Measurements from ENCODE around the gene ARID3B.

The ARID3B gene

DNA sequence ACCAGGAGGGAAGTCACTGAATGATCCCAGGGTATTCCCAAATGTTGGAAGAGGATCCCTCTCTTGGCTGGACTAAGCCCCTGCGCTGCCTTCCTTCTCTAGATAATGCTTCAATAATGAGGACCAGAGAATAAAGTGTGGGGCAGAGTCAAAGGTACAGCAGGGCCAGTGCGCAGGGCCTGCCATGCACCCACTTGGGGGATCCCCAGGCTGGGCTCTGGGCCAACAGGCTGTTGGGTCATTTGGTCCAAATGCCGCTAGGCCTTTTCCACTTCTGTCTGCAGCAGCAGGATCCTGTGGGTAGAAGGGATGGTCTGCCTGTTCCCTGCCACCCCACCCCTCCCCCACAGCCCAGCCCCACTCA, 68.9 kb downstream of the ARID3B start:
- DNase-seq = no peak
- Histone ChIP-seq H3K27me3 (ENCODE audit: insufficient read depth, low read depth, severe bottlenecking) (no peaks in the 10 kb centered on the region), H3K9me3 (ENCODE audit: severe bottlenecking) (no peaks in the 10 kb centered on the region), H3K36me3 (no peaks in the 10 kb centered on the region), H3K4me3 (ENCODE audit: low read depth, low read length) (no peak overlapping the region), H3K27ac (no peak overlapping the region)
- no peak for TF ChIP-seq CTCF (IDR thresholded peaks at IDR 0.05; ENCODE audit: low read depth, low read length)

- Histone ChIP-seq H3K27ac (no peak overlapping the region), H3K4me3 (ENCODE audit: low read depth, low read length) (no peak overlapping the region), H3K9me3 (ENCODE audit: severe bottlenecking) (no peaks in the 10 kb centered on the region), H3K27me3 (ENCODE audit: insufficient read depth, low read depth, severe bottlenecking) (no peaks in the 10 kb centered on the region), H3K36me3 (no peaks in the 10 kb centered on the region)
- TF ChIP-seq CTCF (IDR thresholded peaks at IDR 0.05; ENCODE audit: low read depth, low read length) = no peak
- no peak for DNase-seq
Measured at GRCh38 chr15:74610302-74610951, 69.4 kb downstream of the ARID3B start.

DNA sequence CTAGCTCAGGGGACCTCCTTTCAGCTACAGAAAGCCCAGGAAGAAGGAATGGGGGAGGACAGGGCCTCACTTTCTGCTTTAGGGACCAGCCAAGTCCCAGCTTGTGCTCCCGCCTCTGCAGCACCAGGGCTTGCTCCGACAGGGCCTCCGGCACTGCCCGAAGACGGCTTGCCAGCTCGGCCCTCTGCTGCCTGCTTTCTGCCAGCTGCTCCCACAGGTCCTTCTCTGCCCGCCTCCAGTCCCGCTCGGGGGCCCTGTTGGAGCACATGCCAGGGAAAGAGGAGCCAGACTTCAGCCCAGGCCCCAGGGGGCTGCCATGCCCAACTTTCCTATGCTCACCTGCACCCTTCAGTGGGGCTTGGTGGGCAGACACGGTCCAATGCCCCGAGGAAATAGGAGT, 70.3 kb downstream of the ARID3B start:
- no peaks in the 10 kb centered on the region for H3K27me3 ChIP-seq (ENCODE audit: insufficient read depth, low read depth, severe bottlenecking)
- H3K4me3 ChIP-seq (ENCODE audit: low read depth, low read length) = no peak overlapping the region
- no peak for DNase-seq

DNA sequence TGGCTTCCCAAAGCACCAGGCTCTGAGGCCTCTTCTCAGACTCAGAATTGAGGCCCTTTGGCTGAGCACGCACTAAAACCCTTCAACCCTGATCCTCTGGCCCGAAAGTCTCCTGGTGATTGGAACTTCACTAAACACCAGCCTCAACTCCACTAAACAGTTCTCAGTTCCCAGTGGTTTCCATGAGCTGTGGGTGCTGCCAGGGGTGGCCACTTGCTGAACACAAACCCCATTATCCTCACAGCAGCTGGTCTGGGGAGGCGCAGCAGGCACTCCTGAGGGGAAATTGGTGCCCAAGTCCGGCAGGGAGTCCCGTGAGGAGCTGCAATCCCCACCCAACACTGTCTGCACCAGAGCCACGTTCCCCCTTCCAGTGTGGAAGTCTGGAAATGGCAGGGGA, 70.8 kb downstream of the ARID3B start:
- Histone ChIP-seq H3K27me3 (ENCODE audit: insufficient read depth, low read depth, severe bottlenecking) (no peaks in the 10 kb centered on the region), H3K4me3 (ENCODE audit: low read depth, low read length) (no peak overlapping the region), H3K36me3 (no peaks in the 10 kb centered on the region), H3K9me3 (ENCODE audit: severe bottlenecking) (no peaks in the 10 kb centered on the region), H3K27ac (no peak overlapping the region)
- DNase-seq = no peak
- no peak for TF ChIP-seq CTCF (IDR thresholded peaks at IDR 0.05; ENCODE audit: low read depth, low read length)

More for the DNA sequence above, 70.3 kb downstream of the ARID3B start:
- H3K36me3 ChIP-seq = no peaks in the 10 kb centered on the region
- no peak for TF ChIP-seq CTCF (IDR thresholded peaks at IDR 0.05; ENCODE audit: low read depth, low read length)
- H3K9me3 ChIP-seq (ENCODE audit: severe bottlenecking) = no peaks in the 10 kb centered on the region
- no peak overlapping the region for H3K27ac ChIP-seq

DNA sequence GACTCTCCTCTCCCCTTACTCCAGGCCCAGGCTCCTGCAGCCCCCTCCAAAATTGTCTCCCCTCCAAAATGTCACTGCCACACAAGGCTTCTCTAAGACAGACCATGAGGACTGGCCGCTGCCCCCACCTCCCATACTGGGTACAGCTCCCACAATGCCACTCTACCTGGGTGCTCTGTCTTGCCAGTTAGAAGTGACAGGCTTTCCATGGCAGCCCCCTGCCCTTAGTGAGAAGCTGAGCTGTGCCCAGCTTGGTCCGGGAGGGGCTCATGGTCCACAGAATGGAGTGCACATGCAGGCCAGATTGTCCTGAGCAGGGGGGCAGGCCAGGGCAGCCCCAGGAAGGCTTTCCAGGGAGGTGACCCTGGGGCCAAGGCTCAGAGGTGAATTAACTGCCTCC, 71.7 kb downstream of the ARID3B start:
- Histone ChIP-seq H3K36me3 (no peaks in the 10 kb centered on the region), H3K27ac (no peak overlapping the region), H3K4me3 (ENCODE audit: low read depth, low read length) (no peak overlapping the region), H3K27me3 (ENCODE audit: insufficient read depth, low read depth, severe bottlenecking) (no peaks in the 10 kb centered on the region), H3K9me3 (ENCODE audit: severe bottlenecking) (no peaks in the 10 kb centered on the region)
- no peak for TF ChIP-seq CTCF (IDR thresholded peaks at IDR 0.05; ENCODE audit: low read depth, low read length)
- no peak for DNase-seq

Measured in WERI-Rb-1 (cell line).